Fibroblast of lung (primary cell): ENCODE results near the gene RPS29.

ENCODE experiments used
- CTCF ChIP-seq, 2 donors: IDR thresholded peaks in 1 of 2; conservative IDR thresholded peaks in 1 of 2; 1 replicate in 1 of 2; 2 replicates in 1 of 2; pipeline ENCODE4 v1.5.1; 2011 to 2012; ENCODE audit warnings: low read length in 2 of 2, control low read depth in 1 of 2, inconsistent platforms in 1 of 2, low read depth in 1 of 2, mild to moderate bottlenecking in 1 of 2
- EZH2 ChIP-seq: IDR thresholded peaks from 2 replicates; pipeline ENCODE4 v1.5.1; 2012; ENCODE audit warnings: low read length, control low read depth, mild to moderate bottlenecking; ENCODE audit errors: missing control alignments

DNA sequence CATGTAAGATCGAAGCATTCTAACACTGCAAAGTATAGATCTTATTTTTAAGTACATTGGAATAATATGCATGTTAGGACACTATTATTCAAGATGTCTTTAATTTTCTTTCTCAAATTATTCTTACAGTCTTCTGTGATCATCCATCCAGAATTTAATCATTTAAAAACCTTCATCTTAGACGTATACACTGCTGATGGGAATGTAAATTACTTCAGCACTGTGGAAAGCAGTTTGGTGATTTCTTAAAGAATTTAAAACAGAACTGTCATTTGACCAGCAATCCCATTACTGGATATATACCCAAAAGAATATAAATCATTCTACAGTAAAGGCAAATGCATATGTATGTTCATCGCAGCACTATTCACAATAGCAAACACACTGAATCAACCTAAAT lies 3.2 kb upstream of the RPS29 start:
- no peak for TF ChIP-seq CTCF (conservative IDR thresholded peaks at IDR 0.05 in 1 of 2, IDR thresholded peaks at IDR 0.05 in 1 of 2; ENCODE audit: low read depth in 1 of 2, low read length in 2 of 2)
- no peak for TF ChIP-seq EZH2
